D721Med (cell line): Measurements from ENCODE around the gene CGN.

Source experiments
- DNase-seq: peaks from one replicate; pipeline ENCODE4 v3.0.0; 2011; ENCODE audit warnings: low spot score; ENCODE audit not compliant: insufficient read length
- FAIRE-seq: peaks from 2 replicates; lab custom pipeline; 2011; peaks lifted over from hg19 to GRCh38; lab: Jason Lieb, UNC
- TF ChIP-seq, protein P1 (sequence below): IDR thresholded peaks from 2 replicates; pipeline ENCODE4 v1.5.1; 2012; ENCODE audit warnings: mild to moderate bottlenecking, control low read depth; ENCODE audit not compliant: insufficient read depth; ENCODE audit errors: missing control alignments

CGN gene

GRCh38 chr1:151529781-151530180 is 18.6 kb downstream of the CGN start:
- TF ChIP-seq, protein P1, sequence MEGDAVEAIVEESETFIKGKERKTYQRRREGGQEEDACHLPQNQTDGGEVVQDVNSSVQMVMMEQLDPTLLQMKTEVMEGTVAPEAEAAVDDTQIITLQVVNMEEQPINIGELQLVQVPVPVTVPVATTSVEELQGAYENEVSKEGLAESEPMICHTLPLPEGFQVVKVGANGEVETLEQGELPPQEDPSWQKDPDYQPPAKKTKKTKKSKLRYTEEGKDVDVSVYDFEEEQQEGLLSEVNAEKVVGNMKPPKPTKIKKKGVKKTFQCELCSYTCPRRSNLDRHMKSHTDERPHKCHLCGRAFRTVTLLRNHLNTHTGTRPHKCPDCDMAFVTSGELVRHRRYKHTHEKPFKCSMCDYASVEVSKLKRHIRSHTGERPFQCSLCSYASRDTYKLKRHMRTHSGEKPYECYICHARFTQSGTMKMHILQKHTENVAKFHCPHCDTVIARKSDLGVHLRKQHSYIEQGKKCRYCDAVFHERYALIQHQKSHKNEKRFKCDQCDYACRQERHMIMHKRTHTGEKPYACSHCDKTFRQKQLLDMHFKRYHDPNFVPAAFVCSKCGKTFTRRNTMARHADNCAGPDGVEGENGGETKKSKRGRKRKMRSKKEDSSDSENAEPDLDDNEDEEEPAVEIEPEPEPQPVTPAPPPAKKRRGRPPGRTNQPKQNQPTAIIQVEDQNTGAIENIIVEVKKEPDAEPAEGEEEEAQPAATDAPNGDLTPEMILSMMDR, result no peak
- no peak for FAIRE-seq

DNA sequence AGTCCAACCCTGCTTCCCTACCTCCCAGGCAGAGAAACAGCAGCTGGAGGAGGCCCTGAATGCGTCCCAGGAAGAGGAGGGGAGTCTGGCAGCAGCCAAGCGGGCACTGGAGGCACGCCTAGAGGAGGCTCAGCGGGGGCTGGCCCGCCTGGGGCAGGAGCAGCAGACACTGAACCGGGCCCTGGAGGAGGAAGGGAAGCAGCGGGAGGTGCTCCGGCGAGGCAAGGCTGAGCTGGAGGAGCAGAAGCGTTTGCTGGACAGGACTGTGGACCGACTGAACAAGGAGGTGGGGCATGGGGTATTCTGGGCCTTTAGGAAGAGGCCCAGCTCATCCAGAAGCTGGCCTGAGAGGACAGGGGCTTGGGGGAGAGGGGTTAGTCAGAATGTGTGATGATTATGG is 19.3 kb downstream of the CGN start:
- no peak for DNase-seq
- no peak for FAIRE-seq
- TF ChIP-seq, protein P1, result no peak

More at GRCh38 chr1:151529781-151530180, 18.6 kb downstream of the CGN start:
- DNase-seq, result no peak

DNA sequence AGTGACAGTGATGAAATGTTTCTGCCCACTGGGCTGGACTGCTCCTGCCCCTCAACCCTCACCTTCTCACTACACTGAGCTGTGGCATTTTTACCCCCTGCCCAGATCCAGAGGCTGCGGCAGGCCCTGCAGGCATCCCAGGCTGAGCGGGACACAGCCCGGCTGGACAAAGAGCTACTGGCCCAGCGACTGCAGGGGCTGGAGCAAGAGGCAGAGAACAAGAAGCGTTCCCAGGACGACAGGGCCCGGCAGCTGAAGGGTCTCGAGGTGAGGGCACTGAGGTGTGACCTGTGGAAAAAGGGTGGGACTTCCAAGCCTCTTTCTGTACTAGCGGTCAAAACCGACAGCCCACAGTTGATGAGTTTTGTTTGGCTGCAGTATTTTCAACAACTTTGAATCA is 22.7 kb downstream of the CGN start:
- TF ChIP-seq, protein P1, result no peak
- FAIRE-seq (no peak), DNase-seq (no peak)

GRCh38 chr1:151534662-151535278 is 23.6 kb downstream of the CGN start:
- DNase-seq (peak; percentile 83), FAIRE-seq (no peak)
- TF ChIP-seq, protein P1, result peak; percentile 98

DNA sequence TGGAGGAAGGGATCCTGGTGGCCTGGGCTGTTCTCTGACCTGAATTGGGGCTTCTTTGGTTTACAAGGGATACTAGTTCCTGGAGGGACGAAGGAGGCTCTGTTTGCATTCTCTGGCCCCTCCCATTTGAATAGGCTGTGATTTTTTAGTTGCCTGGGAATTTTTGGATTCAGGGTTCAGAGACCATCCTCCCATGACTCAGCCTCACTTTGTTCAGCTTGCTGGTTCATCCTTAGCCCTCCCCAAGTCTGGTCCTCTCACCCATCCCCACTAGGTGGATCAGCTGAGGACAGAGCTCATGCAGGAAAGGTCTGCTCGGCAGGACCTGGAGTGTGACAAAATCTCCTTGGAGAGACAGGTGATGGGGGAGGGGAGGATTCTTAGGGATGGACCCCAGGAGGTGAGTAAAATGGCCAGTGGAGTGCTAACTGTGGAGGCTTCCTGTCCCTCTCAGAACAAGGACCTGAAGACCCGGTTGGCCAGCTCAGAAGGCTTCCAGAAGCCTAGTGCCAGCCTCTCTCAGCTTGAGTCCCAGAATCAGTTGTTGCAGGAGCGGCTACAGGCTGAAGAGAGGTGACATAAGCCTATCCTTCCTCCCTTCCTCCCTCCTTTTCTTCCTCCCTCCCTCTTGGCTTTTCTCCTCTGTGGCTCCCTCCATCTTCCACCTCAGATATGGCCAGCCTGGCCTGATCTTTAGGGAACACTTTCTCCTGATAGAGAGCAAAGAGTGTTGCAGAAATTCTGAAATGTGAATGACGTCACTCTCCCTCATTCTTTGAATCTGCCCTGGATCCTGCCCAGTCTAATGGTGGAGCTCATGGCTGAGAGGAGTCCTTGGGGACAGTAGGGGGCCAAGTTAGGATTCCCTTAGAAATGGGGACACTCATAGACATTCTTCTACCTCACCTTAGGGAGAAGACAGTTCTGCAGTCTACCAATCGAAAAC is 24.4 kb downstream of the CGN start:
- DNase-seq (no peak), FAIRE-seq (no peak)
- TF ChIP-seq, protein P1, result no peak

DNA sequence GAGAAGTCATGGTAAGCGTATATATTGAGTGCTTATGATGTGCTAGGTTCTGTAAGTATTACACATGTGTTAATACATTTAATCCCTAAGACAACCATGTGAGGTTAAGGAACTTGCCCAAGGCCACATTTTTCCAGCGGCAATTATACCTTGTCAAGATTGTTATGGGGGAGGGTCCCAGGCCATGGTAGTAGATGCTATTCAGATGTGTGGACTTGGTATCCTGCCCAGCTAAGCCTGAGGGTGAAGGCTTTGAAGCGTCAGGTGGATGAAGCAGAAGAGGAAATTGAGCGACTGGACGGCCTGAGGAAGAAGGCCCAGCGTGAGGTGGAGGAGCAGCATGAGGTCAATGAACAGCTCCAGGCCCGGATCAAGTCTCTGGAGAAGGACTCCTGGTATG is 25.3 kb downstream of the CGN start:
- no peak for FAIRE-seq
- no peak for DNase-seq
- TF ChIP-seq, protein P1, result no peak
